RWPE1 (cell line): ENCODE measurements around the gene ARID1B.
A peak's percentile ranks its signal among the peaks of the same experiment; 100 is the strongest.

Experiments
- CTCF ChIA-PET: fragments of 350-600 bp; sonication (Branson Sonifier 250); formaldehyde crosslinking; extraction: SDS; loops from one replicate; lab custom pipeline; 2021; lab: Yijun Ruan, JAX
- POLR2A ChIA-PET: fragments of 400-600 bp; formaldehyde crosslinking; extraction: SDS; loops from one replicate; lab custom pipeline; 2020; ENCODE audit warnings: antibody characterized with exemption; ENCODE audit not compliant: low non-redundant PET; lab: Yijun Ruan, JAX
- DNase-seq: peaks from one replicate; pipeline ENCODE4 v3.0.0; 2012; ENCODE audit warnings: low spot score
- H3K27ac ChIP-seq: fragments of 450-650 bp; 2 replicates; pipeline ENCODE4 v1.5.1; 2017
- CTCF ChIP-seq: fragments of 450-650 bp; conservative IDR thresholded peaks from 2 replicates; pipeline ENCODE4 v1.5.1; 2017; ENCODE audit warnings: low read depth, mild to moderate bottlenecking

The ARID1B gene

GRCh38 chr6:157065366-157065765 lies 288.2 kb downstream of the ARID1B start:
- H3K27ac ChIP-seq, result no peak overlapping the region
- no peak for DNase-seq
- TF ChIP-seq CTCF, result no peak
- POLR2A ChIA-PET, result no interaction called here
- CTCF ChIA-PET, result no interaction called here

- no peak for TF ChIP-seq CTCF
- no peak overlapping the region for H3K27ac ChIP-seq
- no peak for DNase-seq
- ChIA-PET CTCF (interaction anchor here (0.6 to 0.7 kb wide), 2 partner anchors 32 to 502 kb away, joined by 3 read pairs; no protein-coding TSS in a partner anchor), POLR2A (no interaction called here)
These were observed 289.8 kb downstream of the ARID1B start for GRCh38 chr6:157066781-157067491.

- no peak overlapping the region for H3K27ac ChIP-seq
- ChIA-PET POLR2A (no interaction called here), CTCF (interaction anchor here (0.7 kb wide), 1 partner anchor 33 kb away, joined by 3 read pairs; no protein-coding TSS in a partner anchor)
- DNase-seq, result no peak
- no peak for TF ChIP-seq CTCF
These were observed 290.3 kb downstream of the ARID1B start for GRCh38 chr6:157067507-157067906.

- CTCF ChIA-PET, result interaction anchor here (0.5 to 0.9 kb wide), 5 partner anchors 9 to 527 kb away, joined by 3 to 5 read pairs (median 3); no protein-coding TSS in a partner anchor
- TF ChIP-seq CTCF, result no peak
- DNase-seq, result peak; percentile 31
- POLR2A ChIA-PET, result no interaction called here
- H3K27ac ChIP-seq, result no peak overlapping the region
These were observed 291.6 kb downstream of the ARID1B start for GRCh38 chr6:157068691-157069324.

- no peak for DNase-seq
- ChIA-PET POLR2A (no interaction called here), CTCF (interaction anchor here (0.7 kb wide), 2 partner anchors 41 to 120 kb away, joined by 3 to 5 read pairs; no protein-coding TSS in a partner anchor)
- no peak overlapping the region for H3K27ac ChIP-seq
- TF ChIP-seq CTCF, result no peak
These were observed 292.4 kb downstream of the ARID1B start for GRCh38 chr6:157069585-157069984.

GRCh38 chr6:157070403-157071107 lies 293.4 kb downstream of the ARID1B start:
- CTCF ChIA-PET, result interaction anchor here (0.6 to 0.7 kb wide), 2 partner anchors 179 to 1869 kb away, joined by 3 read pairs; no protein-coding TSS in a partner anchor
- TF ChIP-seq CTCF, result no peak

More at GRCh38 chr6:157070403-157071107, 293.4 kb downstream of the ARID1B start:
- POLR2A ChIA-PET, result no interaction called here
- no peak for DNase-seq
- H3K27ac ChIP-seq, result no peak overlapping the region
